Upper lobe of left lung (tissue), 4 donors: Measurements from ENCODE around the gene KIF26B.

Experiments used
- CTCF ChIP-seq, 6 experiments: fragments of 450-650 bp in 4 of 6; fragments of 200-600 bp in 2 of 6; sonication (generic) in 2 of 6; IDR thresholded peaks; one replicate each; pipeline ENCODE4 v1.5.1; 2016 to 2019; ENCODE audit warnings: antibody characterized with exemption in 6 of 6
- POLR2A ChIP-seq, 4 donors: fragments of 450-650 bp; IDR thresholded peaks; one replicate each; pipeline ENCODE4 v1.5.1; 2016 to 2017; ENCODE audit warnings: antibody characterized with exemption in 4 of 4, mild to moderate bottlenecking in 2 of 4
- POLR2AphosphoS5 ChIP-seq, 2 donors: sonication (generic); formaldehyde crosslinking; IDR thresholded peaks; one replicate each; pipeline ENCODE4 v1.5.1; 2017; ENCODE audit warnings: antibody characterized with exemption in 2 of 2

GRCh38 chr1:245462161-245462560 lies 307.4 kb downstream of the KIF26B start:
- TF ChIP-seq CTCF (IDR thresholded peaks at IDR 0.05), result no peak
- no peak for TF ChIP-seq POLR2AphosphoS5 (IDR thresholded peaks at IDR 0.05)
- TF ChIP-seq POLR2A (IDR thresholded peaks at IDR 0.05), result no peak
